Motor neuron (in vitro differentiated cells): ENCODE measurements around the gene LRP8. TPM values are rescaled to one million over a fixed set of nuclear protein-coding genes. Genes with fewer than 3 reads are reported as not detected.
A peak's percentile ranks its signal among the peaks of the same experiment; 100 is the strongest.
"Not testable (repeated sequence)": the region's sequence is repeated elsewhere in the genome, so short reads cannot be mapped to it uniquely, and the experiment has no call there.

Experiments used
- ATAC-seq, 8 experiments: fragments of 200-7000 bp; cut with Tn5 transposase; replicated peaks in 6 of 8; 2 replicates each; pipeline ENCODE4 v1.8.0; 2021; ENCODE audit warnings: mild to moderate bottlenecking in 8 of 8, moderate library complexity in 8 of 8
- H3K27ac ChIP-seq, 2 donors: fragments of 250-450 bp; sonication (Bioruptor Pico); 2 replicates each; pipeline ENCODE4 v1.9.0; 2021; ENCODE audit warnings: antibody characterized with exemption in 2 of 2, mild to moderate bottlenecking in 2 of 2, moderate library complexity in 1 of 2
- H3K4me1 ChIP-seq, 2 donors: fragments of 250-450 bp; sonication (Bioruptor Pico); replicated peaks in 1 of 2; 2 replicates each; pipeline ENCODE4 v1.6.1; 2021; ENCODE audit warnings: antibody characterized with exemption in 2 of 2, mild to moderate bottlenecking in 2 of 2, moderate library complexity in 1 of 2
- H3K4me3 ChIP-seq, 5 donors: fragments of 250-450 bp; sonication (Bioruptor Pico); 2 replicates each; pipeline ENCODE4 v1.9.0; 2021; ENCODE audit warnings: antibody characterized with exemption in 5 of 5, mild to moderate bottlenecking in 5 of 5, moderate library complexity in 4 of 5
- WGBS, 10 experiments: fragments of 450-650 bp; shearing (Covaris generic); methylation state at CpG; one replicate each; pipeline ENCODE4 v1.0.0; 2022; 5-methylcytosine and 5-hydroxymethylcytosine counted together
- in situ Hi-C, 9 experiments: fragments of 400-800 bp; cut with MboI; loops; one replicate each; pipeline ENCODE4 v1.15.0; 2021; ENCODE audit warnings: low sequenced_read_pairs in 9 of 9, low pct_unique_long_range_greater_than_20kb in 2 of 9; ENCODE audit not compliant: unreplicated experiment in 9 of 9
- total RNA-seq, 8 experiments: library from RNA; unstranded; fragments of 300-600 nt; gene quantifications; 2 replicates each; pipeline versions ENCODE4 v1.2.3 to v1.2.4, GENCODE V29; 2022

Gene LRP8
- total RNA-seq, 8 experiments from 2014 or later, result 2.8 to 44.0 (median 26.7) TPM

DNA sequence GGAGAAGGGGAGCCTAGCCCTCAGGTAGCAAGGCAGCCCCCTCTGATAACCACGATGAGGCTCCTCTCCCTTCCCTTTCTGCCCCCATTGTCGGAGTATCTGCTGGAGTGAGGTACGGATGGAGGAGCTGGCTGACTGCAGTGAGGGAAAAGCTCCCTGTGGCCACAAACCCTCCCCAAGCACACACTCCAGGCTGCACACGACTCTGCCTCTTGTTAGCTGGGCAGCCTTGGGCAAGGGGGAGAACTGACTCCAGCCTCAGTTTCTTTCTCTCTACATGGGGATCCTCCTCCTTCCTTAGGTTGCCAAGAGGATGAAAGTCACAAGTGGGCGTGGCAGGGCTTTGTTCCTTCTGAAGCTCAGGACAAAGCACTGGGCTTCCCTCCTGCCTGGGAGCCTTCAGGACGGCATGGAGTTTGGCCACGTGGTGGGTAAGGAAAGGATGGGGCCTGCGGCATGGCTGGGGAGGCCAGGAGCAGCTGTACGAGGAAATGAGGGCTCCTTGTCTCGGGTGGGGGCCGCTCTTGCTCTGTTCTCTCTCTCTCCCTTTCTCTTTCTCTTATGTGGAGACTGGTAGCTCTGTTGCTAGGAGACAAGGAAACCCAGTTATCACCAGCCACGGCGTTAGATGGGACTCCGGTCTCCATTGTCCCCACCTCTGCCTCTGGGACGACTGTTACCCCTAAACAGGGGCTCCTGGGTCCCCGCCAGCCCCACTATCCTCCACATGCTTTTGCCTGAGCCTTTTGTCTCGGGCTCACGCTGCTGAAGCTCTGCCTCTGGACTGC is 39.7 kb downstream of the LRP8 start:
- Histone ChIP-seq H3K4me3 (no peak overlapping the region), H3K27ac (peak overlapping the region; percentile 70 to 86), H3K4me1 (peaks cover 54 to 62% of the 10 kb centered on the region in 2 donors)
- peak in 5 of 8 experiments; percentile 87 to 91 (median 88) for ATAC-seq
- in situ Hi-C loops, result loop anchor here in 7 of 9 experiments (10.0 to 25.0 kb wide), 3 partner anchors 97 to 107 kb away; no protein-coding TSS in a partner anchor
- 0 to 80% (median 10%) methylated on average over 1 to 9 of the region's 18 CpGs; no CpG with 5 or more reads in 5 of the 10 experiments for WGBS, 10 experiments

DNA sequence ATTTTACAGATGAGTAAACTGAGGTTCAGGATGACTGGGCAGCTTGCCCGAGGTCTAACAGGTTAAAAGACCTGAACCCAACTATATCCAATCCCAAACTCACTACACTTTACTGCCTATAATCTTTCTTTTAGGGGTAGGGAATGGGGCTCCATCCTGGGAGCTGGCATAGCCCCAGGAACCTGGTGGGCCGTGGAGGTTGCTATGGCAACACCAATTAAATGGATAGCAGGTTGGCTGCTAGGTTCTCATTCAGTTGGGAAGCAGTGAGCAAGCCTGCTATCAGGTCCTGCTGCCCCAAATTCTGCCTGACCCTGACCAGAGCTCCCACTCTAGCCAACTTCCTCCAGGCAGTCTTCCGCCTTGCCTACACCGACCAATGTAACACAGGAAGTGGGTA is 40.9 kb downstream of the LRP8 start:
- Histone ChIP-seq H3K27ac (peak overlapping the region; percentile 70 to 86), H3K4me3 (no peak overlapping the region), H3K4me1 (peaks cover 51% of the 10 kb centered on the region in 2 donors)
- no peak for ATAC-seq
- in situ Hi-C loops, result loop anchor here in 7 of 9 experiments (10.0 to 25.0 kb wide), 3 partner anchors 98 to 108 kb away; no protein-coding TSS in a partner anchor
- WGBS, 10 experiments, result 40 to 90% (median 64%) methylated on average over 2 to 4 of the region's 4 CpGs; no CpG with 5 or more reads in 3 of the 10 experiments

DNA sequence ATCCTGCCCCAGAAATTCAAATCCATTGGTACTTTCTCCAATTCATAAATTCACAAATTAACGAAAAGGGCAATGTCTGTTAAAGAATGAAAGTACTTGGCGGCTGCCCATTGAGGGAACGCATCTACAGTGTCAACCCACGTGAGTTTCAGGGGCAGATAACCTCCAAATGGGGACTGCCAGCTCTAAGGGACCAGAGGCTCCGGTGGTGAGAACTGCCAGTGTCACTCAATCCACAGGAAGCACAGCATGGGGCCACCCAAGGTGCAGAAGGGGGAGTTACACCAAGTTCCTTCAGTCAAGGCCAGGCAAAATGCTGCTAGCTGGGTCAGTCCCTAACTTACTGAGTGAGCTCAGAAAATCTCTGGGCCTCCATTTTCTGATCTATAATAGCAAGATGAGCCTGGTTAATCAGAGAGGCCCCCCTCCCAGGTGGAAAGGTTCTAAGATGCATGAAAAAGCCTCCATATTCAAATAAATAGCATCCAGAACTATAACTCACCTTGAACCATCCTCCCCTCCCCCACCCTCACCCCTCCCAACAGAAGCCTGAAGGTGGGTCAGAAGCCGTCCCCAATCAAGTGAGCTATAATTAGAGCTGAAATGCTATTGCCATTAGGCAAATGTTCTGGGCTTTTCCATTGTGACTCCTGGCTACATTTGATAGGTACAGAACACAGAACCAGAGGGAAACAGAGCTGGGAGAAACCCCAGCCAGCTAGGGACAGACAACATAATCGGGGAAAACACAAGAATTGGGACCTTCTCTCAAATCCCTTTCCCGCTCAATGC is 41.7 kb downstream of the LRP8 start:
- no peak overlapping the region for H3K4me3 ChIP-seq
- ATAC-seq, result no peak
- no peak overlapping the region for H3K27ac ChIP-seq
- peaks cover 51 to 52% of the 10 kb centered on the region in 2 donors for H3K4me1 ChIP-seq
- in situ Hi-C loops, result loop anchor here in 7 of 9 experiments (10.0 to 25.0 kb wide), 3 partner anchors 99 to 109 kb away; no protein-coding TSS in a partner anchor
- 67 to 100% (median 89%) methylated on average over 1 to 7 of the region's 8 CpGs; no CpG with 5 or more reads in 5 of the 10 experiments for WGBS, 10 experiments

DNA sequence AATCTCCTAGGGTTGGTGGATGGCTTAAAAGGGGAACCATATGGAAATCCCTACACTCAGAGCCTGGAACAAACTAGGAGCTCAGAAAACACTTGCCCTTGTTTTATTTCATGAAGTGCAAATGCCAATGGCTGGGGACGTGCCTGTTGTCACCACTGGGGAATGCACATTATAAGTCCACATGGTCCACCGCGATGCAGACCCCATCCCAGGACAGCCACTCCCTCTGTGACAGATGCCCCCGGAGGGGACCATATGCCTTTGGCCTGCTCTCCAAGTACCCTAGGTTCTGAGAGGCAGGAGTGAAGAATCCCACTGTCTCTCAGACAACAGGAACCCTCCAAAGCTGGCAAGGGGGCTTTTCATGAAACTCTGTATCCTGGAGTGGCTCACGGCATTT is 42.3 kb downstream of the LRP8 start:
- H3K27ac ChIP-seq, result no peak overlapping the region

DNA sequence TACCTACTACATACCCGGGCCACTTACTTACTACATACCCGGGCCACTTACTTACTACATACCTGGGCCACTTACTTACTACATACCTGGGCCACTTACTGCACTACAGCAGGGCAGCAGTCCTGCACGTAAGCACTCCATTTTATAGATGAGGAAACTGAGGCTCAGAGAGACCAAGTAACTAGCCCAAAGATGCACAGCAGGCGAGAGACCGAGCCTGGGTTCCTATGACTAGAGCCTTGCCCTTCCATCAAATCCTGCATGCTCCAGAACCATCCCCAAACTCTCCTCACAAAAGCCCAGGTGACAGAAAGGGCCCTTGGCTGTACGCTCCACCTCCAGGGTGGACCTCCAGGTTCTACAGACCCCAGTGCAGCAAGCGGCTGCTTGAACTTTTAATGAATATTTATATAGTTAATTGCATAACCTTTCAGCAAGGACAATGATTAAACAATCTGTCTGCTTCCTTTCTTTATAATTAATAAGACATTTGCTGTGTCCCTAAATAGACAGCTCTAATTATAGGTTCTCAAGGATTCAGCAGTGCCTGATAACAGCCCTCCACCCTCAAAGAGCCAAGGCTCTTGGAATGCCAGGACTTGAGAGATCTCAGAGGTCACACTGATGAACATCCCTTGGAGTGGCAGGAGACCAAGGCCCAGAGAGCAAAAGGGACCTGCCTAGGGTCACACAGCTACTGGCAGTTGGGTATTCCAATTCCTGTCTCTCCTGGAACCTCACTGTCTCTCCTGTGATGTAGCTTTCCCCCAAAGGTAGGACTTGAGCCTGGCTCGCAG is 43.4 kb downstream of the LRP8 start:
- WGBS, 10 experiments, result 96 to 100% (median 100%) methylated on average over 1 to 8 of the region's 8 CpGs; no CpG with 5 or more reads in 5 of the 10 experiments
- Histone ChIP-seq H3K27ac (no peak overlapping the region), H3K4me3 (no peak overlapping the region), H3K4me1 (peaks cover 40% of the 10 kb centered on the region in 2 donors)
- in situ Hi-C loops, result loop anchor here in 7 of 9 experiments (10.0 to 25.0 kb wide), 3 partner anchors 100 to 110 kb away; no protein-coding TSS in a partner anchor
- ATAC-seq, result no peak

More for the DNA sequence above, 42.3 kb downstream of the LRP8 start:
- ATAC-seq, result no peak
- Histone ChIP-seq H3K4me3 (no peak overlapping the region), H3K4me1 (peaks cover 51% of the 10 kb centered on the region in 2 donors)
- in situ Hi-C loops, result loop anchor here in 7 of 9 experiments (10.0 to 25.0 kb wide), 3 partner anchors 99 to 109 kb away; no protein-coding TSS in a partner anchor
- 40 to 93% (median 83%) methylated on average over 1 to 4 of the region's 5 CpGs; no CpG with 5 or more reads in 2 of the 10 experiments for WGBS, 10 experiments

DNA sequence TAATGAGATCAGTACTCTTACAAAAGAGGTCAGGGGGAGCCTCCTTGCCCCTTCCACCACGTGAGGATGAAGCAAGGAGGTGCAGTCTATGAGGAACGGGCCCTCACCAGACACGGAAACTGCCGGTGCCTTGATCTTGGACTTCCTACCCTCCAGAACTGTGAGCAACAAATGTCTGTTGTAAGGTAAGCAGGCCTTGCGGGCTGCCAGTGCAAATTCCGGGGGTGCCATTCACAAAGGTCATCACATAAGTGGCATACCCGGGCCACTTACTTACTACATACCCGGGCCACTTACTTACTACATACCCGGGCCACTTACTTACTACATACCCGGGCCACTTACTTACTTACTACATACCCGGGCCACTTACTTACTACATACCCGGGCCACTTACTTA is 44.7 kb downstream of the LRP8 start:
- 88 to 100% (median 94%) methylated on average over 1 to 7 of the region's 12 CpGs; no CpG with 5 or more reads in 5 of the 10 experiments for WGBS, 10 experiments
- not testable (repeated sequence) for H3K27ac ChIP-seq, ATAC-seq, H3K4me3 ChIP-seq
- in situ Hi-C loops, result loop anchor here in 7 of 9 experiments (10.0 to 25.0 kb wide), 3 partner anchors 102 to 112 kb away; no protein-coding TSS in a partner anchor
- peaks cover 27 to 30% of the 10 kb centered on the region in 2 donors for H3K4me1 ChIP-seq

DNA sequence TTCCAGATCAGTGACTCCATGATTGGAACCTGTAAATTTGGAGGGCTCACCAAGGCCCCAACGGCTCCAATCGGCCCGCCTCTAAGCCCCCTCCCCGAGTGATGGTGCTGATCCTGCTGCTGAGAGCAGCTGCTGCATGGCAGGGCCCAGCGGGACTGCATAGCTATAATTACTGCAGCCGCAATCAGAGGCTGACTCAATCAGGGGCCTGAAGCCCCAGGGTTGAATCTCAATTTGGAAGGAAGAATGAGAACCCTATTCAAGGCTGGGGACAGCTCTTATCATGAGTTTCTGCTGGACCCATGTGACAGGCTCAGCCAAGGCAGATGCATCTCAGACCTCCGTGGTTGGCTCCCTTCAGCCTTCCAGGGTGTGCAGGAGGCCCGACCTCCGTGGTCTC is 46.7 kb downstream of the LRP8 start:
- WGBS, 10 experiments, result 72 to 90% (median 83%) methylated on average over 3 to 7 of the region's 9 CpGs; no CpG with 5 or more reads in 6 of the 10 experiments
- Histone ChIP-seq H3K4me1 (peaks cover 7 to 10% of the 10 kb centered on the region in 2 donors), H3K4me3 (no peak overlapping the region), H3K27ac (no peak overlapping the region)
- in situ Hi-C loops, result loop anchor here in 7 of 9 experiments (10.0 to 25.0 kb wide), 3 partner anchors 104 to 114 kb away; no protein-coding TSS in a partner anchor
- ATAC-seq, result peak in 4 of 8 experiments; percentile 15 to 29 (median 24)

DNA sequence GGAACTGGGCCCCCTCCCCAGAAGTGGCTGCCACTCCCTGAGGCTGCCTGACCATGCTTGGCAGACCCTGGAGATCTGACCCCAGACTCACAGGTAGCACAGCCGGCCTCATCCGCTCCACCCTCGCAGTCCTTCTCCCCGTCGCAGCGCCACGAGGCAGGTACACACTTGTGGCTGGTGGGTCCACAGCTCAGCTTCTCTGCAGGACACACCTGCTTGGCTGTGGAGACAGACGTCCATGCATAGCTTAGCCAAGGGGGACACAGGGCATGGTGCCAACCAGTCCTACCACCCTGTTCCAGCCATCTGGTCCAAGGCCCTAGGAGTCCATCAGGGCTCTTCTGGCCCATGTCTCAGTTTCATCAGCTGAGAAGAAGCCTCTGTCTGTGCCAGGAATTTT is 47.4 kb downstream of the LRP8 start:
- H3K27ac ChIP-seq, result no peak overlapping the region
- H3K4me1 ChIP-seq, result peaks cover 2 to 4% of the 10 kb centered on the region in 2 donors
- H3K4me3 ChIP-seq, result no peak overlapping the region
- in situ Hi-C loops, result loop anchor here in 7 of 9 experiments (10.0 to 25.0 kb wide), 3 partner anchors 104 to 114 kb away; no protein-coding TSS in a partner anchor
- no peak for ATAC-seq
- WGBS, 10 experiments, result 86 to 100% (median 88%) methylated on average over 1 to 4 of the region's 8 CpGs; no CpG with 5 or more reads in 6 of the 10 experiments

DNA sequence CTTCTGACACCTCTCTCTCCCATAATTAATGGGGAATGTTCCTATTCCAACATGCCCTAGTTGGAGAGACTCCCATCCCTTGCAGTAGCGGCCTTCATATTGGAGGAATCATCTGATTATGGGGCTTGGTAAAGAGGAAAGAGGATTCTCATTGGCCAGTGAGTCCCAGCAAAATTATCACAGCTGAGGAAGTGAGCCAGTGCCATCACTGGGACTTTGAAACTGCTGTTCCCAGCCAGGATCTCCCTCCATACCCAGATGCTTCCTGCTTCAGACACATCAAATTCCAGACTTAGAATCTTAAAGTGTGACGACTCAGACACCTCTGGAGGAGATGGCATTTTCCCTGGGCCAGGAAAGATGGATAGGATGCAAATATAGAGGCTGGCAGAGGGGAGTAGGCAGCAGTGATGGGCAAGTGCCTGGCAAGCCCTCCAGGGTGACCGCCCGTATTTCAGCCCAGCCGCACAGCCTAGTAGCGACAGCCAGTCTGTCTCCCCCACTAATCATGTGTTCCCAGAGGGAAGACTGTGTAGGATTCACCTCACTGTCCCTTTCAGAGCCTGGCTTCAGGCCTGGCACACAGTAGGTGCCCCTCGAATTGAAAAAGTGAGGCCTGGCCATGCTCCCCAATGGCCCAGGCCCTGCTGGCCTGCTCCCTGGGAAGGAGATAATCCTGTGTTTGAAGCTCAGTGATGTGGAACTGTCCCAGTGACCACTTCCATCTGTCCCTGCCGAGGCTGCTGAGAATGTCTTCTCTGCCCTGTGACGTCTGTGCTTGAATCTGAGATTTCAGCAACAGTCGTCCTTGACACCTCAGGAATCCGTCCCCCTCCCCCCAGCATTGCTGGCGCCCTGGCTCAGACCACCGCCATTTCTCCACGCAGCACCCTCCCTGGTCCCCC is 48.3 kb downstream of the LRP8 start:
- Histone ChIP-seq H3K4me1 (peaks cover 2 to 3% of the 10 kb centered on the region in 2 donors), H3K4me3 (no peak overlapping the region), H3K27ac (peak overlapping the region in 1 of 2 donors; percentile 15)
- 40 to 100% (median 82%) methylated on average over 1 to 11 of the region's 14 CpGs; no CpG with 5 or more reads in 3 of the 10 experiments for WGBS, 10 experiments
- peak in 3 of 8 experiments; percentile 6 to 33 (median 19) for ATAC-seq
- in situ Hi-C loops, result loop anchor here (5.0 to 25.0 kb wide), 5 partner anchors 105 to 115 kb away; no protein-coding TSS in a partner anchor

DNA sequence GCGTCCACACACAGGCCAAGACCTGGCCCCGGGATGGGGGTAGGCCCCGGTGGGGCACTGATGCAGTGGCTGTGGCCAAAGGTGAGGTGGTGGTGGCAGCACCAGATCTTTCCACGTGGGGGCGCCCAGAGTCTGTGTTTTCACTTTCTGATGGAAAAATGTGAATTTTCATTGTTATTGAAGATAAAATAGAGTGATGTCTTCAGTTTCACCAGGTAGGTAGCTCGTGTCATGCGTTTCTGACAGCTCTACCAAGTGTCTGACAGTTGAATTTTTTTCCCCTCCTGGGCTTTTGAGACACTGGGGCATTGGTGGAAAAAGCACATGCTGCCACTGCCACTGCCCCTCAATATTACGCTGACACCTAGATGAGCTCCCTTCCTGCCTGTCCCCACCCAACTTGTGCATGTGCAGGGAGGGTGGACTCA is 49.6 kb downstream of the LRP8 start:
- Histone ChIP-seq H3K4me3 (no peak overlapping the region), H3K27ac (no peak overlapping the region), H3K4me1 (peaks cover 2 to 3% of the 10 kb centered on the region in 2 donors)
- in situ Hi-C loops, result loop anchor here in 4 of 9 experiments (5.0 to 25.0 kb wide), 3 partner anchors 109 to 114 kb away; no protein-coding TSS in a partner anchor
- 0 to 78% (median 33%) methylated on average over 1 to 8 of the region's 8 CpGs; no CpG with 5 or more reads in 2 of the 10 experiments for WGBS, 10 experiments
- ATAC-seq, result peak; percentile 28 to 72 (median 54)

DNA sequence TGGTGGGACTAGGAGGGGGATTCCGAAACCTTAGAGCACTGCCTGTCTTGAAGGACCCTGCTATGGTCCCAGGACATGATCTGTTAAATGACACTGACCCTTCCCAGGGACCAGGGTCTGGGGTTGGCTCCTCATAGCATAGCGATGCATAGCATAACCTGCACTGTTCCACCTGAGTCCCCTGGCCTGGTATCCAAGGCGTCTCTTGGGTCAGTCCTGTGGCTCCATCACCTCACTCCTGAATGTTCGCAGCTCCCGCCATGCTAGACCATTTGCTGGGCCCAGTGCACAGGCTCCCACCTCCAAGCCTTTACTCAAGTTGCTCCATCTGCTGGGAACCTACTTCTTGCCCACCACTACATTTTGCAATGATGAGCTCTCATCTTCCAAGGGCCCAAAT is 50.5 kb downstream of the LRP8 start:
- WGBS, 10 experiments, result 80 to 100% (median 100%) methylated on average over 1 to 5 of the region's 5 CpGs; no CpG with 5 or more reads in 4 of the 10 experiments
- no peak for ATAC-seq
- no peak overlapping the region for H3K4me3 ChIP-seq
- peaks cover 2 to 3% of the 10 kb centered on the region in 2 donors for H3K4me1 ChIP-seq
- no peak overlapping the region for H3K27ac ChIP-seq
- in situ Hi-C loops, result loop anchor here in 4 of 9 experiments (5.0 to 25.0 kb wide), 3 partner anchors 110 to 115 kb away; no protein-coding TSS in a partner anchor
